HT1080 (cell line): ENCODE data around the gene DOCK1. TPM values are rescaled to one million over a fixed set of nuclear protein-coding genes. Genes with fewer than 3 reads are reported as not detected.
A peak's percentile ranks its signal among the peaks of the same experiment; 100 is the strongest.
"Not testable (repeated sequence)": the region's sequence is repeated elsewhere in the genome, so short reads cannot be mapped to it uniquely, and the experiment has no call there.

ENCODE experiments used
- DNase-seq: peaks from one replicate; pipeline ENCODE4 v3.0.0-alpha.2; 2015; ENCODE audit warnings: low read depth
- polyA plus RNA-seq, 2 experiments: library from polyadenylated mRNA; depleted of rRNA; stranded (reverse); fragments of >200 nt; gene quantifications; 2 replicates each; pipeline ENCODE4 v1.2.3, GENCODE V29; 2015
- total RNA-seq: library from RNA; depleted of rRNA; stranded (reverse); fragments of >200 nt; shearing (Covaris generic); gene quantifications from 2 replicates; pipeline ENCODE4 v1.2.3, GENCODE V29; 2014; rRNA removed

Gene DOCK1
- total RNA-seq: 26.4 and 28.6 TPM in 2 replicates
- 26.5 and 33.1 TPM in 2 replicates for polyA plus RNA-seq (2015; cell fraction: cytosol; rRNA removed)
- 43.0 and 45.3 TPM in 2 replicates for polyA plus RNA-seq (2015; cell fraction: nucleus; rRNA removed)

GRCh38 chr10:126904818-126905701 lies at the start of gene DOCK1:
Gene DOCK1, plus strand, starts transcription at chr10:126905428. Its CDS starts 90 bp downstream, at chr10:126905518.
- DNase-seq: peak; percentile 72

- DNase-seq: no peak
These were observed 47.9 kb upstream of the DOCK1 start for GRCh38 chr10:126857178-126857806.

DNA sequence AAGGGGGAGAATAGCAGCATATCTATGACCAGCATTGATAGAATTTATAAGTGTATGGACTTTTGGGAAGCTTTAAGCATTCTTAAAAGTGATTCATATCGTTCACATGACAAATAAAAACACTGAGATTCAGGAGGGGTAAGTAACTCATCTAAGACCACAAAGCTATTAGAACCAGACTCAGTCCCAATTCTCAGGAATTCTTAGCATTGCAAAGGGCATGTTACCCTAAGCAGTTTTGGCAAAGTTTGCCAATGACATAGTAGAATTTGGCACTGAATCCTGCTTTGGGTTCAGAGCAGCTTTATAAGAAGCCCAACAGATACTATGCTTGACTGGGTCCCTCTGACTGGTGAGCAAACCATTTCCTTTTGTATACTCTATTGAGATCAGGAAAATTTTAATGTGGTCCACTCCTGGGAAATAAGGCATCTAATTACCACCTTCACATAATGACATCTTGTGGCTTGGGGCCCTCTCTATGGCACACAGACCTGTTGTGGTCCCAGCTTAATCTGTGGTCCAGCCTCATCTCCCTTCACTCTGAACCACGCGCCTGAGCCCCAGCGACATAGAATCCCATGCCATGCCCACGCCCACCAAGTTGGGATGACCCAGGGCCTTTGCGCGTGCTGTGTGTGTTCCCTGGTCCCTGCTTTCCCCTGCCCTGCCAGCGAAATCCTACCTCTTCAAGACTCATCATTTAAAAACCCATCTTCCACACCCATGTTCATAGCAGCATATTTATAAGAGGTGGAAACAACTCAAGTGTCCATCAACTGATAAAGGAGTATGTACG lies 37.5 kb upstream of the DOCK1 start:
- DNase-seq: peak; percentile 27

- DNase-seq: no peak
These were observed 36.9 kb upstream of the DOCK1 start for GRCh38 chr10:126868371-126868770.

GRCh38 chr10:126872135-126872534 lies 33.1 kb upstream of the DOCK1 start:
- DNase-seq: no peak

- peak; percentile 46 for DNase-seq
These were observed 32.5 kb upstream of the DOCK1 start for GRCh38 chr10:126872768-126873167.

DNA sequence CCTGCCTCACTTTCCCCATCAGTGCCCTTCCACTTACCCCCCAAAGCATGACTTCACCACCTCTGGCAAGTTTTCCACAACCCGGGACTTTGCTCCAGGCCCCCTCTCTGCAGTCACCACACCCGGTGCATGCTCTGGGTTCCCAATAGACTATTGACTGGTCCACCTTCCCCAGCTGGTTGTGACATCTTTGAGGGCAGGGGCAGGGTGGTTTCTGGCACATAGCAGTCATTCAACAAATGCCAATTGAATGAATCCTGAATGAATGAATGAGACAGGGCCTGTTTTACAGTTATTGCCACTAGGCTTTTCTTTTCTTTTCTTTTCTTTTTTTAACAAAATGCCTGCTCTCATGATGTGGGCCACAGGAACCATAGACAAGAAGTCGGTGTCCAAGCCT lies 28.8 kb upstream of the DOCK1 start:
- no peak for DNase-seq

DNA sequence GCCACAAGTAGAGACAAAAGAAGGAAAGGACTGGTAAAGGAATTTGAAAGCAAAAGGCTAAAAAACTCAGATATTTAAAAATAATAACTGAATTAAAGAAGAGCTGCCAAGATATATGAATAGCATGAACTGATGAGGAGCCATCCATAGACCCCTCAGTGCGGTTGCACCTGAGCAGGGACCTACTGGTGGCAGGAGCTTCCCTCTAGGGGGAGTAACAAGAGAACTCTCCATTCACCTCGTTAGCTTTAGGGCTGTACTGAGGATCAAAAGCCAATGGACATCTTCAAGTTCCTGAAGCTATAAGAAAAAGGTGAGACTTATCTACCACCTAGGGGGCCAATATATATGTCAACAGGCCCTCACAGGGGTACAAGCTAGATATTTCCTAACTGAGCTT lies 27.8 kb upstream of the DOCK1 start:
- no peak for DNase-seq

GRCh38 chr10:126878594-126878993 lies 26.6 kb upstream of the DOCK1 start:
- DNase-seq: no peak

- no peak for DNase-seq
These were observed 24.3 kb upstream of the DOCK1 start for GRCh38 chr10:126880926-126881325.

GRCh38 chr10:126882055-126882454 lies 23.2 kb upstream of the DOCK1 start:
- DNase-seq: not testable (repeated sequence)

DNA sequence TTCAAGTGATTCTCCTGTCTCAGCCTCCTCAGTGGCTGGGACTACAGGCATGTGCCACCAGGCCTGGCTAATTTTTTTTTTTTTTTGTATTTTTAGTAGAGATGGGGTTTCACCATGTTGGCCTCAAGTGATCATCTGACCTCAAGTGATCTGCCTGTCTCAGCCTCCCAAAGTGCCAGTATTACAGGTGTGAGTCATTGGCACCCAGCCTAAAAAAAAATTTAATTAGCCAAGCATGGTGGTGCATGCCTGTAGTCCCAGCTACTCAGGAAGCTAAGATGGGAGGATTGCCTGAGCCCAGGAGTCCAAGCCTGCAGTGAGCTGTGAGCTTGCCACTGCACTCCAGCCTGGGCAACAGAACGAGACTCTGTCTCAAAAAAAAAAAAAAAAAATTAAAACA lies 16.8 kb upstream of the DOCK1 start:
- peak; percentile 38 for DNase-seq

GRCh38 chr10:126889421-126889820 lies 15.8 kb upstream of the DOCK1 start:
- no peak for DNase-seq

- DNase-seq: not testable (repeated sequence)
These were observed 14.4 kb upstream of the DOCK1 start for GRCh38 chr10:126890797-126891196.

- DNase-seq: no peak
These were observed 12.7 kb upstream of the DOCK1 start for GRCh38 chr10:126892226-126893175.

DNA sequence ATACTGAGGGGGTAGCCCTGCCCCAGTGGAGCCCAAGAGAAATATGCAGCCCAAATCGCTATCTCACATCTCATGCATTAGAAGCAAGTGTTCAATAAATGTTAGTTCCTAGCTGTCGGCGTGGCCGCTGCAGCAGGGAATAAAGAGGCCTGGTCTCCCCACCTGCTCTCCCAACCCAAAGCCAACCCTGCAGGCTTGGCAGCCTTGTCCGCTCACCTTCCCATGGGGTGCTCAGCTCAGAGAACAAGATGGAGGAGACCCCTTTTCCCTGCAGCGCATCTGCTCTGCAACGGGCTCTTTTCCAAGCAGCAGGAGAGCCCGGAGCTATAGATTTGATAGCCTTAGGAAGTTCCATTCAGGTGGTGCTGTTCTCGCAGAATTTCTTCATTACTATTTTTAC lies 12.0 kb upstream of the DOCK1 start:
- no peak for DNase-seq

DNA sequence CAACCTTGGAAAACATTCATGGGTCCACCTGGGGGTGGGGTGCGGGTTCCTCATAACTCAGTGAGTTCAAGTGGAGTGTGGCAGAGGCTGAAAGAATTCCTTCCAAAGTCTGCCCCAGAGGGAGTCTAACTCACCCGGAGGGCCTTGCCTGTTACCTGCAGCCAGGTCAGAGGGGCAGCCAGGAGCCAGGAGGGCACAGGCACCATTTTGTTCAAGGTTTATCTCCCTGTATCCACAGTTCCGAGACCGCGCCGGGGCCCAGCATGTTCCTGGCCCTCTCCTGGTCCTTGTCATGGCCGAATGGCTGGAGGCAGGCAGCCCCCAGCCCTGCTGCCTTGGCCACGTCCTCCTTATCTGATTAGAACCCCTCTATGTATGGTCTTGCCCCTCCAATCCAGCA lies 11.4 kb upstream of the DOCK1 start:
- no peak for DNase-seq

DNA sequence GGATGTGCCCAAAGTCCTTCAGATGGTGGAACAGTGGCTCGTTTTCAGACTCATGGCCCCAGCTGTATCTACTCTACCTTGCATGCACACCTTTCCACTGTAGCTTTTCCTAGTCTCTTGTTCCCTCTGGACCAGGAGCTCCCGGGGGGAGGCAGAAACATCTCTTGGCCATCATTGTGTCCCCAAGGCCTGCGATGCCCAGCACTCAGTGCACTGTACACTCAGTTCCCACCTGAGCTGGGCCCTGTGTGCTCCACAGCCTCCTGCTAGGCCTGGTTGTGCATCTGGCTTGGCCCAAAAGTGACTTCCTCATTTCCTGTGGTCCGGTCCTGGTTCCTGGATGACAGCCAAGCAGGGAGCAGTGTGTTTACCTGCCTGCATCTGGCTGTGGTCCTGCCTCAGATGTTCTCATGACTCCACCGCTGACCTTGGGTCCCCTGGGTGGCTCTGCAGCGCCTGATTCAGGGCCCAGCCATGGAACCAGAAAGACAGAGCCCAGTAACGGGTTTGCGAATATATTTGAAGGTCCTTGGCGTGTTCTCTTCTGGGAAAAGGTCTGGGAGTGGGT lies 9.9 kb upstream of the DOCK1 start:
- no peak for DNase-seq

- DNase-seq: no peak
These were observed 6.8 kb upstream of the DOCK1 start for GRCh38 chr10:126898460-126898859.

DNA sequence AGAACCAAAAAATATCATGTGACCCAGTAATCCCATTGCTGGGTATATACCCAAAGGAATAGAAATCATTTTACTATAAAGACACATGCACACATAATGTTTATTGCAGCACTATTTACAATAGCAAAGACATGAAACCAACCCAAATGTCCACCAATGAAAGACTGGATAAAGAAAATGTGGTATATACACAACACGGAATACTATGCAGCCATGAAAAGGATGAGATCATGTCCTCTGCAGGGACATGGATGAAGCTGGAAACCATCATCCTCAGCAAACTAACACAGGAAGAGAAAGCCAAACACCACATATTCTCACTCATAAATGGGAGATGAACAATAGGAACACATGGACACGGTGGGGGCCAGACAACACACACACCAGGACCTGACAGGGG lies 5.7 kb upstream of the DOCK1 start:
- not testable (repeated sequence) for DNase-seq
